Esophagus mucosa (tissue), 1 donor: ENCODE results near the gene FOXE3. TPM values are rescaled to one million over a fixed set of nuclear protein-coding genes. Genes with fewer than 3 reads are reported as not detected.

ENCODE experiments used
- ATAC-seq: fragments of 200-7000 bp; cut with Tn5 transposase; one replicate; pipeline ENCODE4 v1.9.1; 2020
- total RNA-seq: library from RNA; stranded (reverse); gene quantifications from one replicate; pipeline ENCODE4 v1.2.4, GENCODE V29; 2023
- donor health status: DM: yes; HTN: yes; CAD: no.

Gene FOXE3
- total RNA-seq, 1 donor from 2014 or later, result not detected

DNA sequence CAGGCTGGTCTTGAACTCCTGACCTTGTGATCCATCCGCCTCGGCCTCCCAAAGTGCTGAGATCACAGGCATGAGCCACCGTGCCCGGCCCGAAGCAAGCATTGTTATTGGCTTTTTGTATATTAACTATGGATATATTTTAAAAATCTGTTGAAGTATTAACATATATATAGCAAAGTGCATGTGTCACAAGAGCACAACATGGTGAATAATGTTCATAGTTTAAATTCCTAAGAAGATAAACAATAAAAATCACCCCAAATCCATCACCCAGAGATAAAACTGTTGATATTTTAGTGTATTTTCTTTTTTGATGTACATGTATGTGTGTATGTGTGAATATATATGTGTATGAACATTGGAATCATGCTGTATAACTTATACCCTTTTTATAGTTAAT lies 9.1 kb upstream of the FOXE3 start:
- no peak for ATAC-seq

DNA sequence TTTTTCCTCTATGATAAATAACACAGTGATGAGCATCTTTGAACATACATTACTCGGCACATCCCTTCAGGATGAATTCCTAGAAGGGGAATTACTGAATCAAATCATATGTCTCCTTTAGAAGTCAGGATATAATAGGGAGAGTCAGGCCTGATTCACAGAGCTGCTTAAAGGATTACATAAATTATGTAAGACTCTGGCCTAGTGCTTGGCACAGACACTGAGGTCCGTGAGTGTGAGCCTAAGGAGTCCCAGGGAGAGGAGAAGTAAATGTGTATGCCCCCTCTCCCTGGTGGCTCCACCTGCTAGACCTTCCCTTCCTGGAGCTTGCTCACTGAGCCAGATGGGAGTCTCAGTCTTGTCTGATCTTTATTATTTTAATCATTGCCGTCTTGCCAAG lies 8.6 kb upstream of the FOXE3 start:
- peak; percentile 69 for ATAC-seq

DNA sequence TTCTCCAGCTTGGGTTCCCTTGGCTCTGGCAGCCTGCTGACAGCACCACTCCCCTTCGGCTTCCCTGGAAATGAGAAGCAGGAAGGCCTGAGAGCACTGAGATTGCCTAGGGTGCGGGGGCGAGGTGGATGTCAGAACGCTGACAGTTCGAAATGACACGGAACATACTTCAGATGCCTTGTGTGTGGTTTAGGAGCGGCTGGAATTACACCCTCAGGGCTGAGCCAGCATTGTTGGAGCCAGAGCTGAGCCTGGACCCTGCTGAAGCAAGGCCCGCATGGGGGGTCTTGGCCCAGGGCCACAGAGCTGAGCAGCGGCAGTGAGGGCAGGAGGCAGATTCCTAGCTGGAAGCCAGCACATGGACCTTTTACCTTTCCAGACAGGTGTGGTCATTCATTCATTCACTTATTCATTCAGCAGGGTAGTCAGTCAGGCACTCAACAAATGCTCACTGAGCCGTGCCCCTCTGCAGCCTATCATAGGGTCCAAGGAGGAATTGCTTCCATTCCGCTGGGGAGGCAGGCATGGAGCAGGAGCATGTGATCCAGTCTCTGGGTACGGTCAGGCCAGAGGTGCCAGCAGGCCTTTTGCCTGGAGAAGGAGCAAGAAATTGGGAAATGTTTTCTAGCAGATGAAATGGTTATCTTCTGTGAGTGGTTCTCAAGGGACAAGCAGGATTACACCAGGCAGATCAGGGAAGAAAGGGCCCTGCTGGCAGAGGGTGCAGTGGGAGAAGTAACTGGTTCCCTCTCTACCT lies 6.6 kb upstream of the FOXE3 start:
- ATAC-seq, result no peak

DNA sequence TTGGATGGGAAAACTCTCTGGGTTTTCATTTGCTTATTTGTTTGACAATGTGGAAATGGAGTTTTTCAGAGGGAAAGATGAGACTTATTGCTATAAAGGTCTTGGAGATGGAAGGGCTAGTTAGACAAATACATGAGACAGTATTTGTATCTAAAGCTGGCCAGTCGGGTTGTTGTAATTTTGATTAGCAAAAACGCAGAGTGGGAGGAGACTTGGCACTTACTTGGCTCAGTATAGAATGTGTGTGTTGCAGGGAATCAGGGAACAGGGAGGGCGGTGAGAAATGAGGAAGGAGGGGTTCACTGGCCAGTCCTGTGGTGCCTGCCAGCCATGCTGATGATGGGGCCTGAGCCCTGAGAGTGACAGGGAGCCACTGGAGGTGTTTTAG lies 6.0 kb upstream of the FOXE3 start:
- no peak for ATAC-seq

DNA sequence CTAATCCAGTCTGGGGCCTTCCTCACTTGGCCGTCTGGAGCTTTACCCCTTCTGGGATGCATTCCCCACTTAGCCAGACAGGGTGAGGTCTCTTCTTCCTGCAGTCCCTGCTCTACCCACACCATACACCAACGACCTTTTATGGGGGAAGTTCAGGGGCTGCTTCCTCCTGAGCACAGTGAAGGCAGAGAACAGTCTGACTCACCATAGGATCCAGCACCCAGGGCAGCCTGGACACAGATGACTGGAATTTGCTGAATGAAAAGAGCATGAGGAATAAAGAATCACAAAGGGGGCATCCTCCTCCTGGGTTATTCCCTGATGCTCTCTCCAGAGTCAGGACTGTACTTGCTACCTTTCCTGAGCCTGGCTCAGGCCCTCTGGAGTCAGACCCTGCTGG lies 4.6 kb upstream of the FOXE3 start:
- ATAC-seq, result no peak

DNA sequence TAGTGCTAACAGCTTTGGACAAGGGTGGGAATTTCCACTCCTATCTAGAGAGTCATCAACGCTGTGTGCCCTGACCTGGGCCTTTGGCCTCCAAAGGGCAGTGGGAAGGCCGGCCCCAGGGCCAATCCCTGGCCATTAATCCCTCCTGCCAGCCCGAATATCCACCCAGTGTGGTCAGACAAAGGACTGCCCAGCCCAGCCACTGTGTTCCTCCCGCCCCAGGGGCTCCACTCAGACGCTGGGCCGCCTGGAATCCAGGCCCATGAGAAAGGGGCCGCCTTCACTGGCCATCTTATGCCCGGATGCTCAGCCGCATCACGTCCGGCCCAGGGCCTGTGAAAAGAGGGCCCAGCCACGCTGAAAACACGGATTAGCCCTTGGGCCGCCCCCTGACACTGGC lies 3.6 kb upstream of the FOXE3 start:
- no peak for ATAC-seq

DNA sequence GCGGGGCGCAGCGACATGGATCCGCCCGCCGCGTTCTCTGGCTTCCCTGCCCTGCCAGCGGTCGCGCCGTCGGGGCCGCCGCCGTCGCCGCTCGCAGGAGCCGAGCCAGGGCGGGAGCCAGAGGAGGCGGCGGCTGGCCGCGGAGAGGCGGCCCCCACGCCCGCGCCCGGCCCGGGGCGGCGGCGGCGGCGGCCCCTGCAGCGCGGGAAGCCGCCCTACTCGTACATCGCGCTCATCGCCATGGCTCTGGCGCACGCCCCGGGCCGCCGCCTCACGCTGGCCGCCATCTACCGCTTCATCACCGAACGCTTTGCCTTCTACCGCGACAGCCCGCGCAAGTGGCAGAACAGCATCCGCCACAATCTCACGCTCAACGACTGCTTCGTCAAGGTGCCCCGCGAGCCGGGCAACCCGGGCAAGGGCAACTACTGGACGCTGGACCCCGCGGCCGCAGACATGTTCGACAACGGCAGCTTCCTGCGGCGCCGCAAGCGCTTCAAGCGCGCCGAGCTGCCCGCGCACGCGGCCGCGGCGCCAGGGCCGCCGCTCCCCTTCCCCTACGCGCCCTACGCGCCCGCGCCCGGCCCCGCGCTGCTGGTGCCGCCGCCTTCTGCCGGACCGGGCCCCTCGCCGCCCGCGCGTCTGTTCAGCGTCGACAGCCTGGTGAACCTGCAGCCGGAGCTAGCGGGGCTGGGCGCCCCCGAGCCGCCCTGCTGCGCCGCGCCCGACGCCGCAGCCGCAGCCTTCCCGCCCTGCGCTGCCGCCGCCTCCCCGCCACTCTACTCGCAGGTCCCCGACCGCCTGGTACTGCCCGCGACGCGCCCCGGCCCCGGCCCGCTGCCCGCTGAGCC lies 459 bp downstream of the FOXE3 start:
- peak; percentile 11 for ATAC-seq

DNA sequence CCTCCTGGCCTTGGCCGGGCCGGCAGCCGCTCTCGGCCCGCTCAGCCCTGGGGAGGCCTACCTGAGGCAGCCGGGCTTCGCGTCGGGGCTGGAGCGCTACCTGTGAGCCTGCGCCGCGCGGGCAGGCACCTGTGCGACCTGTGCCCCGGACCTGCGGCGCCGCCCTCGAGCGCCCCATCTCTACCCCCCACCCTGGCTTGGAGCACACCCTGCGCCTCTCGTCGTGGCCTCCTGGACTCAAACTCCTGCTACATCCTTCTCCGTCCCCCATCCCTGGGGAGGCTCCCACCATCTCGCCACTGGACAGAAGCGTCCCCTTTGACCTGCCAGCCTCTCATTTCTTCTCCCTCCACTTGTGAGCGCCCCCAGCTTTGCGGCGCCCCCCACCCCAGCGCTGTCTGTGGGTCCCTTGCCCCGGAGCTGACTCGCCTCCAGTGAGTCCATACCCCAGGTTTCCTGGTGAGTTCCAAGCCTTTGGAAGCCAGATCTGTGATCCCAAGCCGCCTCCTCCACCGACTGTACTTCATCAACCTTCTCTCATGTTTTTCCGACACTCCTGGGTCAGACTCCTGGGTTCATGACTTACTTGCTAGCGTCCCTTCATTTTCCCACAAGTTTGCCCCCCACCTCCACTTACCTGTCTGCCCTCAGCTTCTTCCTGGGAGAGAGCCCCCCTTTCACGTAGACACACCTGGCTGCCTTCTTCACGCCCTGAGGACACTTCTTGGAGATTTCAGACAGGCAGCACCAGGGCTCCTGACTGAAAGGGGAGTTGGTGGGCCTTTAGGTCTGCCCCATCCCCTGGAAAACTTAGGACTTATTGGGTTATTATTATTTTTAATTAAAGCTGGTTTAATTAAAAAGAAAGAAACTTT lies 1.3 kb downstream of the FOXE3 start:
- ATAC-seq, result peak; percentile 24

DNA sequence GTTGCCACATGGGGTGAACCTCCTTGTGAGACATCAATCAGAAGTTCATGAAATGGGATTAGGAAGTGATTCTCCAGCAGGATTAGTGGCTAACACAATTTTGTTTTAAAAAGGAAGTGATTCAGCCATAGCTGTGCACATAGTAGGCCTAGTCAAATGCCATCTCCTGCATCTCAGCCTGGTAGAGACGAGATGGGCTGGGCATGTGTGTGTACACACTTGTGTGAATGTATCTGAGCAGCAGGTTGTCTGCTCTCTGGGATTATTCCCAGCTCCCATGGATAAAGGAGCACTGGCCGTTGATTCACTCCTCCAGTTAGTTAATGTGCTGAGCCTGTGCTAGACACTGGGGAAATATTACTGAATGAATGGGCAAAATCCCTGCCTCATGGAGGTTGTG lies 2.0 kb downstream of the FOXE3 start:
- no peak for ATAC-seq

DNA sequence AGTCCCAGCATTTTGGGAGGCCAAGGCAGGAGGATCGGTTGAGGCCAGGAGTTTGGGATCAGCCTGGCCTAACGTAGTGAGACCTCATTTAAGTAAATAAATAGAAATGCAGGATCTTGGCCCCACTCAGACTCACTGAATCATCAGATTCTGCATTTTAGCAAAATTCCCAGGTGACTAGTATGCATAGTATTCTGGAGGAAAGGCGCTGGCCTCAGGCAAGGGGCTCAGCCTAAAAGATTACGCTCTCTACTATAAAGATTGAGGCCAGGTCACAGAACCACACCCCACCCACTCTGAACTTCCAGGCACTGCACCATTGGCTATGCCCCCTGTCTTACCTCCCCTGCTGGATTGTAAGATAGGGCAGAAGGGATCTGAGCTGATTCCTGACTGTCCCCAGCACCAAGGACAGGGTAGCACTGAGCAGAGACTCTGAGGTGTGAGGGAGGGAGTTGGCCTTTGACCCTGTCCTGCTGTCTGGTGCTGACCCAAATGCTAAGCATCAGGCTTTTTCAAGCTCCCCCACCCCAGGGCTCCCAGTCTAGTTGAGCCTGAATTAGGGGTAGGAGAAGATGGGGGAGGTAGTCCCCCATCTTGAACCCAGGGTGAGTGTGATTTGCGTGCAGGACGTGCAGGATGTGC lies 2.7 kb downstream of the FOXE3 start:
- no peak for ATAC-seq

DNA sequence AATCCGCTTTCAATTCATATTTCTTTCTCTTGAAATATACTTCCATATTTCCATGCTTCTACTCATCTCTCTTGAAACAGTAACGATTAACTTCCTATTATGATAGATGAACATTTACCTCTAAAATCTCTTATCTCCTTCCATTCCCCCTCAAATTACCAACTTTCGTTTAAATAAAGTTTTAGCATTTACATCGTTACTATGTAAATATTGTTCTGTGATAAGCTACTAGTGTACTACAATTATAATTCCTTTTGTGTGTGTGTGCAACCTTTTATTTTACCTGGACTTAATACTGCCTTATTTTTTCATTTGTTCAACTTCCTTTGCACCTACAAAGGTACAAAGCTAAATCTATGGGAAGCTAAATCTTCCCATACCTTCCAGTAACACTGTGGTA lies 4.5 kb downstream of the FOXE3 start:
- no peak for ATAC-seq

DNA sequence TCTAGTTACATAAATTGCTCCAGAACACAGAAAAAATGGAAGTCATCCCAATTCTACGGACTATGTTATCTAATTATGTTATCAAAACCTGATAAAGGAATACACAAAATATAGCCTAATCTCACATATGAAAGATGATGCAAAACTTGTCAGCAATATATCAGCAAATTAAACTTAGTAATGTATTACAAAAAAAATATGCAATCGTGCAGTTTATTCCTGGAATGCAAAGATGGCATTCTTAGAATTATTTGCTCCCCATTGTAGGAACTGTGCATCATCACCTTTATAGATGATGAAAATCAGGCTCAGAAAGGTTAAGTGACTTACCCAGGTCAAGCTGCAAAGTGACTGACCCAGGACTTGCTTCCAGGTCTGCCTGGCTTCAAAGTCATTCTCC lies 7.8 kb downstream of the FOXE3 start:
- ATAC-seq, result no peak

DNA sequence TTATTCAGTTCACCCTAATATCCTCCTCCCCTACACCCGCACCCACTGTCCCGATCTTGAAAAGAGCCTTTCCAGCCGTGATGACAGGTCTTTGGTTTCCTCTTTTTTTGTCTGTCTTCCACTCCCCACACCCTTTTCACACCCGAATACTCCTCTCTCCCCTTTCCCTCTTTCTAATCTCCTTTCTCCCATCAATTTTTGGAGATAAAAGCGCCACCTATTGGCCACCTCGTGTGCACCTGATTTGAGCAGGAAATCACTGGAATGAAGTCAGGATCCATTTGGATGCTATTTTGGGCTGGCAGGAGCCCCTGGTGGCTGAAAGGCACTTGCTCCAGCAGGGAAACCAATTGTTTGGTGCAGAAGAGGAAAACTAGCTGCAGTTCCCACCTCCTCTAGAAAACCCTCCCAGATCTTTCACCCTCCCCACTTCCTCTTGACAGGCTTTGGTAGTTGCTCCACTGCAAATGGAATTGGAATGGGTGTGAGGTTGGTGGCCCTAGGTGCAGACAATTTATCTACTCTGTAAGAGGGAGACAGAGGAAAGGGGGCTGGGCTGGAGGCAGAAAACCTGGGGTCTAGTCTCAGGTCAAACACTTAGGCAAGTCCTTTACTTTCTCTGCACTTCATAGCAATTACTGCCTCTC lies 8.4 kb downstream of the FOXE3 start:
- no peak for ATAC-seq

DNA sequence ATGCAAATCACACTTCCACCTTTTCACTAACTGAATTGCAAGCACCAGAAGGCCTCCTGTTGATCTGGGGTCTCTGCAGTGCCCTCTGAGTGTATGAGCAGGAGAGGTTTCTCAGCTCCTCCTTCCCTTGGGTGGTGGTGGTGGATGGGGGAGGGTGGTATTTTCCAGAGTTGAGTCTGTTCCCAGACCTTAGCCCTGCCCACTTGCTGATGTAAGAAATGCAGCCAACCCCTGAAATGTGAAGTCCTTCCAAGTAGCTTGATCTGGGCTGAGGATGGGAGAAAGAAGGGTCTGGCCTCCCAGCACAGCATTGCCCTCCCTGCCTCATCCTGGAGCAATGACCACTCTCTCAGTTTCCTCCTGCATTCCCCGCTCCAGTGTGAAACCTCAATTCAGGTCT lies 15.4 kb downstream of the FOXE3 start:
- no peak for ATAC-seq

DNA sequence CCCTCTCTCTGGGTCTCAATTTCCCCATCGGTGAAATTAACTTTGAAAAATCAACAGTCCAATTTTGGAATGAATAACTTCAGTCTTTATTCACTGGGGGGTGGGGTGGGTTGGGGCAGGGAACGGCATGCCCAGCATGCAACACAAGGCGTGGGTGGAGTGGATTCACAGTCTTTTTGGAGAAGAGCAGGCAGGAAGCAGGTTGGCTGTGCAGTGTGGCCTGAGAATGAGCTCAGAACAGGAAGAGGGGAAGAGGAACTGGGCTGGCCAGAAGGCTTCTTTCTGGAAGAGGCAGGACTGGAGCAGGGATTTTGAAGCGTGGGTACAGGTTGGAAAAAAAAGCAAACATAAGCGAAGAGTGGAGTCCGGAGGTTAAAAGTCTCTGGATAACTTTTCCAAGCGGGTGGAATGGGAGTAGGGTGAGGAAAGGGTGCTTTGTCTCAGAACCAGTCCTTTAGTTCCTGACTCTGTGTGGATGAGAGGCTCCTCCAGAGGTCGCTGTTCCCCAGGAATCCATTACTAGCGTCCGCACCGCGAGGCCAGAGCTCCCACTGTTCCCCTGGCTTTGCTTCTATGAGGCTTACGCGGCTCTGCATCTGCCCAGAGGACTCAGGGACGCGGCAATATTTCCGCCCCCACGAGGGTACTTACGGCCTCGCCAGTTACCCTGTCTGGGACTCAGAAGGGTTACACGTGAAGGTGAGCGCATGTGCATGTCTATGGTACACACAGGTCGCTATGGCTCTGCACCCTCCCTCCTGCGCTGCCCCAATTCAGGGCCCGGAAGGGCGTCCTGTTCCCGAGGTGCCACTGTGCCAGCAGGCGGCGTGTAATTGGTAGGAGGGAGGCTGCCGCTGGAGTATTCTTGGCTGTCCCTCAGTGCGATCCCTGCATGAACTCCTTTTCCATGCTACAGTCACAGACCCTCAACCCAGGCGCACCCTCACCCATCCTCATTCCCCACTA lies 16.3 kb downstream of the FOXE3 start:
- peak; percentile 58 for ATAC-seq

DNA sequence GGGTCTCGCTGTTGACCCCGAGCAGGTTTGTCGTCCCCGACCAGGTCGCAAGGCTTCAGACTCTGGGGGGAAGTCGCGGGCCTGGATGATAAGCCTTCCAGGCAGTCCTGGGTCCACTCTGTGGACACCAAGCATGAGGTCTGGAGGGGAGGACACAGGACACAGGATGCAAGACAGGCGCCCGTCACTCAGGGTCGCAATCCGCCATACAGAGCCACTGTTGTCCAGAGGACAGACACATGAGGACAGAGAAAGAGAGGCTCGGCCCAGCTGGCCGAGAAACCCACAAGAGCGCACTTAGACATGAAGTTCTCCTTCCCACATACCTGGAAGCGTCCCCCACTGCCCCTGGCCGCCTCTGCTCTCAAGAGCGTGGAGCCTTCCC lies 16.9 kb downstream of the FOXE3 start:
- no peak for ATAC-seq

DNA sequence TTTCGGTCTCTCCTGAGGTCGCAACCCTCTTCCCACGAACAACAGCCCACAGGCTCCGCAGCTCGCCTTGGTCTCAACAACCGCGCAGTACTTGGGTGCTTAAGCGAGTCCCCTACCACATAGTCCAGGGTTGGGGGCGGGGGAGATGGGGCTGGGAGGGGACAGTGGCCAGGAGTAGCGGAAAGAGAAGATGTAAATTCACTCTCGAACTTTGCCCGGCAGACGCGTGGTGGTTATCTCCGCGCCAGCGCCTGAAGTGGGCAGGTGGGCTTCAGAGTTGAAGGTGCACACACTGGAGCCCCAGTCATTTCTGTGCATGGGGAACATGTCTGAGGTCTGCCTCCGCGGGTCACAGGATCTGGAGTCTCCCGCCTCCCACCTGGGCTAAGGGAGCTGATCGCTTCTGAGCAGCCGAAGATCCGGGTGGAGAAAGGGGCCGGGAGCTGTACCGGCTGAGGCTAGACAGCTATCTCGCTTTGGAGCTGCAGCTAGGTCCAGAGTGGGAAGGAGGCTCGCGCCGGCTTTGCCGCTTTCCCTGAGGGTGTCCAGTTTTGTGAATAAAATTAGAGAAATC lies 17.5 kb downstream of the FOXE3 start:
- ATAC-seq, result no peak

DNA sequence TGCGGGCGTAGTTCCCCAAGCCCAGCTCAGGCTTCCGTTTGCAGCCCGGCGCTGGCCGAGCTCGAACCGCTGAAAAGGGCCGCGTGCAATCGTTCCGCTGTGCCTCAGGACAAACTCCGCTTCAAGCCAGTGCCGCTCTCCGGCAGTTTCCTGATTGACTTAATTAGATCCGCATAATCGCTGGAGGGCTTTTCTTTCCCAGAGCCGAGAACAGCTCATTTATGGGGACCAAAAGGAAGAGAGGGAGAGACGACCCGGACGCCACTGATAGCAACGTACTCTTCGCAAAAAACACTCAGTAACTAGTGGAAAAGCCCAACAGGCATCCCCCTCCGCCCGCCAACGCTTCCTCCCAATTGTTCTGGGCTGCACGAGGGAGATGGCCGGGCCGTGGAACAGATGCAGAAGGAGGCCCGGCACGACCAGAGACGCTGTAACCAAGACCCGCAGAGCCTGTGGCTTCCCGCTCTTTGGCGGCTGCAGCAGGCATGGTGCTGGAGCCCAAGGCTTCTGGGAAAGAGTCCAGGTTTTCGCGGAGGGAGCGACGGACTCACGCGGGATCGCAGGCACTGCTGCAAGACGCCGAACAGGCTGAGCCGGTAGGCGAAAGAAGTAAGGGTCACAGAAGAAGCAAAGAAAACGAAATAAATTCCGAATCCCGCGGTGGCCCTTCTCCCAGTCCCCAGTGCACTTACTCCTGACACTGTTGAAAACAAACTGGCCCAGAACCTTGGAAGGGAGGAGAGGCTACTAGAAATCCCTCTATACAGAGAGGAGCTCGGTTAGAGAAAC lies 18.2 kb downstream of the FOXE3 start:
- no peak for ATAC-seq

DNA sequence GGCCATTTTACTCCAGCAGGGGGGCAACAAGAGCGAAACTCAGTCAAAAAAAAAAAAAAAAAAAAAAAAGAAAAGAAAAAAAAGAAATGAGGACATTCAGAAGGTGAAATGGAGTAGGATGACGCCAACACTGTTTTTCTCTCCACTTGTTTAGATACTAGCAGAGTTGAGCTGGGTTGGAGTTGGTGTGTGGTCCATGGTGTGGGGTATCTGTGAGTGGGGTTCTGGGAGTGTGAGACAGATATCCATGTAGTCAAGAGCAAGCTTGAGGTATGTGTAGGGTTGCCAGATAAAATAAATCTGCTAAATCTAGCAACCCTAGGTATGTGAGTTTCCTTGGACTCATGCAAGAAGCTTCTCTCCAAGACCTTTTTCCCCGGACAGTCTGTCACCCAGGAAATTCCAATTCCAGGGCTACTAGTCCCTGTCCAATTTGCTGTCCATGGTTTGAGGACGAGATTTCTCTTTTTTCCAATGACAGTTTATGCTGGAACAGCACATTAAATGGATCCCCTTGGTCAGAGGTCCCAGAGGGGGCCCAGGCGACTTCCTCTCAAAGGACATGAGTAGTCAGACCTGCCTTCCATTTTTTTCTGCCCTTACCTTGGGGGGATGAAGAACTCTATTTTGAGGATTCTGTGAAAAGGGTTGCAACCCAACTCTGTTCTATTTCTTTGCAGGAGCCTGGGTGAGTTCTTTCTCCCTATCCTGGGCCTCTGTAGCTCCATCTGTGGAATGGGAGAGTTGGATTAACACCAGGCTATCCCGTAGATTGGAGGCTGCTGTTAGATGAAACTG lies 19.6 kb downstream of the FOXE3 start:
- ATAC-seq, result no peak
